GM12865 (cell line): ENCODE measurements around the gene ETFB.
"Not testable (repeated sequence)": the region's sequence is repeated elsewhere in the genome, so short reads cannot be mapped to it uniquely, and the experiment has no call there.

ENCODE experiments used
- DNase-seq: peaks from one replicate; pipeline ENCODE4 v3.0.0; 2010; ENCODE audit warnings: low read depth
- H3K4me3 ChIP-seq: 2 replicates; pipeline ENCODE4 v1.5.1; 2011; ENCODE audit warnings: mild to moderate bottlenecking, low read depth, low read length, control low read depth
- TF ChIP-seq, protein P1 (sequence below): IDR thresholded peaks from 2 replicates; pipeline ENCODE4 v1.5.1; 2011; ENCODE audit warnings: low read length, control low read depth, low read depth, inconsistent platforms; ENCODE audit not compliant: insufficient read depth; ENCODE audit errors: missing control alignments

ETFB gene

GRCh38 chr19:51365965-51366388 is at the start of gene ETFB:
Gene ETFB, minus strand, starts transcription at chr19:51366388. Its CDS starts 62 bp downstream, at chr19:51366326.
- DNase-seq, result no peak
- TF ChIP-seq, protein P1, sequence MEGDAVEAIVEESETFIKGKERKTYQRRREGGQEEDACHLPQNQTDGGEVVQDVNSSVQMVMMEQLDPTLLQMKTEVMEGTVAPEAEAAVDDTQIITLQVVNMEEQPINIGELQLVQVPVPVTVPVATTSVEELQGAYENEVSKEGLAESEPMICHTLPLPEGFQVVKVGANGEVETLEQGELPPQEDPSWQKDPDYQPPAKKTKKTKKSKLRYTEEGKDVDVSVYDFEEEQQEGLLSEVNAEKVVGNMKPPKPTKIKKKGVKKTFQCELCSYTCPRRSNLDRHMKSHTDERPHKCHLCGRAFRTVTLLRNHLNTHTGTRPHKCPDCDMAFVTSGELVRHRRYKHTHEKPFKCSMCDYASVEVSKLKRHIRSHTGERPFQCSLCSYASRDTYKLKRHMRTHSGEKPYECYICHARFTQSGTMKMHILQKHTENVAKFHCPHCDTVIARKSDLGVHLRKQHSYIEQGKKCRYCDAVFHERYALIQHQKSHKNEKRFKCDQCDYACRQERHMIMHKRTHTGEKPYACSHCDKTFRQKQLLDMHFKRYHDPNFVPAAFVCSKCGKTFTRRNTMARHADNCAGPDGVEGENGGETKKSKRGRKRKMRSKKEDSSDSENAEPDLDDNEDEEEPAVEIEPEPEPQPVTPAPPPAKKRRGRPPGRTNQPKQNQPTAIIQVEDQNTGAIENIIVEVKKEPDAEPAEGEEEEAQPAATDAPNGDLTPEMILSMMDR, result no peak
- H3K4me3 ChIP-seq, result peak within 1 kb of the TSS; percentile 93

- DNase-seq, result no peak
- TF ChIP-seq, protein P1, result no peak
- H3K4me3 ChIP-seq, result no peak overlapping the region
Measured at GRCh38 chr19:51415187-51415586, 49.0 kb upstream of the ETFB start.

DNA sequence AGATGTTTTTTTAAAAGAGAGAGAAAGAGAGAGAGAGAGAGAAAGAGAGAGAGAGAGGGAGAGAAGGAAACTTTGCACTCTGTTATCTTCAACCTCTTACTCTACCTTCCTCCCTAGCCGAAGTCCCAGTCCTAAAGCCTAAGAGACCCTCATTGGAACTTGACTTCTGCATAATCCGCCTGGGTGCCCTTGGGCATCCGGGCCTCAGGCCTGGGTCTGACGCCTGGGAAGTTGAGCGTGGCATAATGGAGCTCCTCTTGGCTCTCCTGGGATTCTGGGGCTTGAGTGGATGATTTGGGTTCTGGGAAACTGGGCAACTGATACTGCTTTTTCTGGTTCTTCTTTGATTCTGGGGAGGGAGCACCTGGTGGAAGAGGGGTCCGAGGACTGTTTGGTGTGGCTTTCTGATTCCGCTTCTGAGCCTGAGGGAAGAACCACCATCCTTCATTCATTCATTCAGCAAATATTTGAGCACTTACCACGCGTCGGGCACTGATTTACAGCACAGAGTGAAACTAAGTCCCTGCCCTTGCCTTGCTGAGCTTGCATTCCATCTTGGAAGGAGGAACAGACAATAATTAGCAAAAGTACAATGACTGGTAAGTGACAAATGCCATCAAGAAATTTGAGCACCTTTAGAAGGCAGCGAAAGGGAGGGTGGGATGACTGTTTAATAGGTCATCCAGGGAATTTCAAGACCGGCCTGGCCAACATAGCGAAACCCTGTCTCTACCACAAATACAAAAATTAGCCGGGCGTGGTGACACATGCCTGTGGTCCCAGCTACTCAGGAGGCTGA is 45.0 kb upstream of the ETFB start:
- TF ChIP-seq, protein P1, result no peak
- DNase-seq, result no peak
- H3K4me3 ChIP-seq, result no peak overlapping the region

GRCh38 chr19:51407511-51408131 is 41.4 kb upstream of the ETFB start:
- TF ChIP-seq, protein P1, result peak; percentile 74
- no peak overlapping the region for H3K4me3 ChIP-seq
- DNase-seq, result peak; percentile 64

DNA sequence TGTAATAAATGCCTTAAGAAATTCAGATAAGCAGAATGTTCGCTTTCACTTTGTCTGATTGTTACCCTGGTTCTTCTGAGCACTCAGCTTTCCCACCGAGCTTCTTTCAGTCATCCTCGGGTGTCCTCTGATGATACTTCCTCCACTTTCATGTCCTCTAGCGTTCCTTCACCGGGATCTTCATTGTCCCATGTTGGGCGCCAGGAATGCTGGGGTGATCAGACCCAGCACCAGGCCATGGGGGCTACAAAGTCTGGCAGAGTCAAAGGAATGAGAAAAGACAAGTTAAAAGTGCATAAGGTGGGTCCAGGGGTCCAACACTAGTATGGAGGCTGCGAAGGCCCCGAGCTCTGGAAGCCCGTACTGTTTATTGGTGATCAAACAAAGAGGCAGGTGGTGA is 35.9 kb upstream of the ETFB start:
- H3K4me3 ChIP-seq, result no peak overlapping the region
- DNase-seq, result no peak
- TF ChIP-seq, protein P1, result no peak

GRCh38 chr19:51399936-51400335 is 33.7 kb upstream of the ETFB start:
- not testable (repeated sequence) for H3K4me3 ChIP-seq, DNase-seq

DNA sequence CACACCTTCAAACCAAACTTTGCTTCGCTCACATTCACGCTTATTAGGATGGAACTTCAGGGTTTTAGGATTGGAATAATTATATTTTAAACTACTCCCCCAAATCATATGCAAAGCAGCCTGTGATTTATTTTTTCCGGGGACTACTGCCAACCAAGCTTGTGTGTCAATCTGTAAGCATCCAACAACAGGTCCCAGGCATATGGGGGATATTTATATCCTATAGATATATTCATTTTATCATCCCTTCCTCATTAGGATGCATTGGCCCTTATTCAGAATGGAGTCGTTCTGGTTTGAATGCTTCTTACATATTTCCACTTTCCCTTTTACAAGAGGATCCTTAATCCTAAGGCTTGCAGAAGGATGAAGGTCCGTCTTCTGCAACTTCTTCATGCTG is 33.0 kb upstream of the ETFB start:
- no peak for DNase-seq
- TF ChIP-seq, protein P1, result no peak
- no peak overlapping the region for H3K4me3 ChIP-seq
